HG02678 (cell line): ENCODE results near the gene CC2D1A.

ENCODE experiments used
- ATAC-seq: cut with Tn5 transposase; IDR thresholded peaks from one replicate; pipeline ENCODE4 v1.9.1; 2021; ENCODE audit warnings: mild to moderate bottlenecking, moderate library complexity; ENCODE audit not compliant: unreplicated experiment

CC2D1A gene

DNA sequence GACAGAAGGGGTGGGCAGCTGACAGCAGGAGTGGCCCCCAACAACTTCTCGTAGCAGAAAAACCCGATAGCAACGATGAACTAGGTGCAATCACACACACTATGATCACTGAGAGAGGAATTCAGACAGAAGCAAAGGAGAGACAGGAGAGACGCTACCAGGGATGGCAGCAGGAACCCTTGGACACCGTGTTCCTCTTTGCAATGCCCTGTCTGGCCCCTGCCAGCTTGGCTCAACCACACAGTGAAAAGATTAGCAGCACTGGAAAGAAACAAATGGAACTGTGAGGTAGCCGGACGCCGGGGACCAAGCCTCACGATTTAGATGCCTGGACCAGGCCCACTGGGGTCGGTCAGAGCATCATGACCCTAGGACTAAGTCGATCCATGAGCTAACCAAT, 69.9 kb downstream of the CC2D1A start:
- no peak for ATAC-seq

GRCh38 chr19:13976446-13976845, 70.4 kb downstream of the CC2D1A start:
- no peak for ATAC-seq

DNA sequence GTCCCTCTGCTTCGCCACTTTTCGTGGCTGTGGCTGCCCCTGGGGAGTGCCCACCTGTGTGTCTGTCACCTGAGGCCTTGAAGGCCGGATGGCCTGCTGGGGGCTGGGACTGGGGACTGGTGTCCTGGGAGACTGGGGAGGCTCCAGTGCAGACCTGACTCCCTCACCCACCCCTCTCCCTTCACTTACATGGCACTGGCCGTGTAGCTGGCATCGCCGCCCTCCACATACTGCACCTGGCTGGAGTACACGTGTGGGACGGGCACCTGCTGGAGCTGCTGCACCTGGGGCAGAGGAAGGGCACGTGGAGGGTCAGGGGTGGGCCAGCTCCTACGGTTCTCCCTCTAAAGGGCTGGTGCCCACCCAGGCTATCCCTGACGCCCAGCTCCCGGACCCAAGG, 71.8 kb downstream of the CC2D1A start:
- ATAC-seq, result no peak

DNA sequence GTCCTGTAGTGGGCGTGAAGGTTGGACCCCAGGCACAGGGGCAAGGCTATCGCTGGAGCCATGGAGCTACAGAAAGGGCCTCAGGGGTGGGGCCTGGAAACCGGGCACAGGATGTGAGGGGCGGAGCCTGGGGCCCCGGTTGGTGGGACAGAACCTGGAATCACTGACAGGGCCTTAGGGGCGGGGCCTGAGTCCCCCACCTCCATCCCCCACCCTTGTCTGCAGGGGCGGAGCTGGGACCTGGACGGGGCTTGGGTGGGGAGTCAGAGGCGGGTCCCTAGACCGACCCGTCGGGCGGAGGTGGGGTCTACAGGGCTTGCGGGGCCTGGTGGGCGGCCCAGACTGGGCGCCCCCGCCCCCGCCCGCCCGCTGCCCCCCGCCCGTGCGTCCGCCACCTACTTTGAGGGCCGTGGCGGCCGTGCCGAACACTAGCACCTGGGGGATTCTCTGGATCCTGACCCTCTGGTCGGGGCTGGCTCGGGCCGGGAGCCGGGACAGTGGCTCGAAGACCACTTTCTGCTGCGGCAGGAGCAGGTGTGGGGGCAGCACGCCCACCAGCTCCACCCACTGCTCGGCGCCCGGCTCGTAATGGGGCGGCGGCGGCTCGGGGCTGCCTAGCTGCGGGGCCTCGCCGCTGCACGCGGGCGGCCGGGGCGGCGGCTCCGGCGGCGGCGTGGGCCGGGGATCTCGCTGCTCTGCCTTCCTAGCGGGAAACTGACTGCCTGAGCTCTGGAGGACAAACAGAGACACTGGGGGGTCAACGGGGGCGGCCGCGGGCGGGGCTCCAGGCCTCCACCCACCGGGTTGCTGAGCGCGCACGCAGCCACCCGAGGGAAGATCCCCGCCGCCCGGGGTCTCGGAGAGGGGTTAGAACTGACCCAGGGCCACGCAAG, 72.6 kb downstream of the CC2D1A start:
- ATAC-seq, result no peak

DNA sequence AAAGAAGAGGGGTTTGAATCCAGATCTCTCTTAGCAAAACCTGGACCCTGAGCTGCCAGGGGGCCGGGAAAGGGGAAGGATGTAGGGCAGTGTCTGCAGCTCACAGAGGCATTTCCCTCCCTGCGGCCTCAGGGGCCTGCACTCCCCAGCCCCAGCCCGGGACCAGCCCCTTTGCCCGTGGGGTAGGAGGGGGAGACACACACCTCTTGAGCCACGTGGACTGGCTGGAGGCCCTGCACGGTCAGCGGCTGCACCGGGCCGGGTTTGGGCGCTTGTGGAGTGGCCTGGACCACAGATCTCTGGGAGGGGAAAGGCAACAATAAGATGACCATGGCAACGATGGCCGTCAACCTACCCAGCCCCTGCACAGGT, 73.2 kb downstream of the CC2D1A start:
- ATAC-seq, result no peak

GRCh38 chr19:13979686-13980085, 73.7 kb downstream of the CC2D1A start:
- ATAC-seq, result no peak

GRCh38 chr19:13980340-13980739, 74.3 kb downstream of the CC2D1A start:
- ATAC-seq, result no peak
